Measurements from ENCODE around the gene DNAJB11.

DNAJB11 gene

DNA sequence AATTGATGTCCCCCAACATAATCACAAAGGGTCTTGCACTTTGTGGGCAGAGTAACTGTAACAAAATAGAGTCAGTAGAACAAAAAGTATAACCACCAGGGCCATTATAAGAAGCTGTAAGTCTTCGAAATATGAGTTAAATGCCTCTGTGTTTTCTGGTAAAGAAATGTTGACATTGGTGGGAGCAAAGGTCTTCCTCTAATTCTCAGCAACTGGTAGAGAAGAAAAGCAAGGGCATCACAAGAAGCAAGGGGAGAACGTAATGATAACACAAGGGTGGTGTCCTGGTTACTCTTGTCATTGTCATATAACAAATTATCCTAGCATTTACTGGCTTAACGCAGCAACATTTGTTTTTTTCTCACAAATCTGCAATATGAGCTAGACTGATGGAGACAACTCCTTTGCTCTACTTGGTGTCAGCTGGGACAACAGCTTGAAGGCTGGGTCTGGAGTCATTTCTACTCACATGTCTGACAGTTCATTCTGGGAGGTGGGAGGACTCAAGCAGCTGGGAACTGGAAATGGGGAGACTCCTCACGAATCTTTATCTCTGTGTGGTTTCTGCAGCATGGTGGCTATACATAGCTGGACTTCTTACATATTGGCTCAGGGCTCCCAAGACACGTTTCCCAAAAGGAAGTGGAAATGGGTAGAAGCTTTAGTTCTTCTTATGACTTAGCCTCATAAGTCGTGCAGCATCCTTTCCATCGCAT lies 20.2 kb downstream of the DNAJB11 start:
- DNase-seq (ENCODE audit: low read depth, low spot score), result no peak
- in situ Hi-C loops (cut with HindIII; ENCODE audit: low sequenced_read_pairs), result no loop called here
- H3K4me3 ChIP-seq (ENCODE audit: low read depth, low read length), result no peak overlapping the region
- TF ChIP-seq, protein P1, sequence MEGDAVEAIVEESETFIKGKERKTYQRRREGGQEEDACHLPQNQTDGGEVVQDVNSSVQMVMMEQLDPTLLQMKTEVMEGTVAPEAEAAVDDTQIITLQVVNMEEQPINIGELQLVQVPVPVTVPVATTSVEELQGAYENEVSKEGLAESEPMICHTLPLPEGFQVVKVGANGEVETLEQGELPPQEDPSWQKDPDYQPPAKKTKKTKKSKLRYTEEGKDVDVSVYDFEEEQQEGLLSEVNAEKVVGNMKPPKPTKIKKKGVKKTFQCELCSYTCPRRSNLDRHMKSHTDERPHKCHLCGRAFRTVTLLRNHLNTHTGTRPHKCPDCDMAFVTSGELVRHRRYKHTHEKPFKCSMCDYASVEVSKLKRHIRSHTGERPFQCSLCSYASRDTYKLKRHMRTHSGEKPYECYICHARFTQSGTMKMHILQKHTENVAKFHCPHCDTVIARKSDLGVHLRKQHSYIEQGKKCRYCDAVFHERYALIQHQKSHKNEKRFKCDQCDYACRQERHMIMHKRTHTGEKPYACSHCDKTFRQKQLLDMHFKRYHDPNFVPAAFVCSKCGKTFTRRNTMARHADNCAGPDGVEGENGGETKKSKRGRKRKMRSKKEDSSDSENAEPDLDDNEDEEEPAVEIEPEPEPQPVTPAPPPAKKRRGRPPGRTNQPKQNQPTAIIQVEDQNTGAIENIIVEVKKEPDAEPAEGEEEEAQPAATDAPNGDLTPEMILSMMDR (IDR thresholded peaks at IDR 0.05; ENCODE audit: low read depth, low read length), result no peak

DNA sequence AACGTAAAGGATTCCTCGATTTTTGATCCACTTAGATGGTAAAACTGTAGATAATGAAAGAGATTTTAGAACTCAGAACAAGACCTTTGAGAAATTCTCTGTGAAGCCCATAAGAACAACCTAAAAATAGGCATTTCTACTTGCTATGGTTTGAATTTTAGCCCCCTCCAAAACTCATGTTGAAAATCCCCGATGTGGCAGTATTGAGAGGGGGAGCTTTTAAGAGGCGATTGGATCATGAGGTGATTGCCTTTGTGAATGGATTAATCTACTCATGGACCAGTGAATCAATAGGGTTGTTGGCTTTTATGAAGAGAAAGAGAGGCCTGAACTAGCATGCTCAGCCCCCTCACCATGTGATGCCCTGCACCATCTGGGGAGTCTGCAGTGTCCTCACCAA lies 22.2 kb downstream of the DNAJB11 start:
- TF ChIP-seq, protein P1 (IDR thresholded peaks at IDR 0.05; ENCODE audit: low read depth, low read length), result no peak
- in situ Hi-C loops (cut with HindIII; ENCODE audit: low sequenced_read_pairs), result no loop called here
- no peak for DNase-seq (ENCODE audit: low read depth, low spot score)
- H3K4me3 ChIP-seq (ENCODE audit: low read depth, low read length), result no peak overlapping the region

DNA sequence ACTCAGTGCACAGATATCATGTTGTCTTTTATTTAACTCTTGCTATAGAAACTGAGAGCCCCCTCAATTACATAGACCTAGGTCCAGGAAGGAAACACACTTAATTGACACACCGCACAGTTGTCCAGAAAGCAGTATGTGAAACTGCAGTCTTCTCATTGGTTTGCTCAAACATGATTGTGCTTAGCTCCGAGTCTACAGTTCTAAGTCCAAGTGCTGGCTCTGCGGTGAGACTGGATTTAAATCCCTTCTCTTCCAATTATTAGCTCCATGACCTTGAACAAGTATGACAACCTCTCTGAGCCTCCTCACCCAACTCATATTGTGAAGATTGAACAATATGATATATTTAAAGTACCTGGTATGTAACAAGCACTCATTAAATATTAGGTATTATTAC lies 23.3 kb downstream of the DNAJB11 start:
- in situ Hi-C loops (cut with HindIII; ENCODE audit: low sequenced_read_pairs), result no loop called here
- TF ChIP-seq, protein P1 (IDR thresholded peaks at IDR 0.05; ENCODE audit: low read depth, low read length), result no peak
- no peak for DNase-seq (ENCODE audit: low read depth, low spot score)
- no peak overlapping the region for H3K4me3 ChIP-seq (ENCODE audit: low read depth, low read length)

DNA sequence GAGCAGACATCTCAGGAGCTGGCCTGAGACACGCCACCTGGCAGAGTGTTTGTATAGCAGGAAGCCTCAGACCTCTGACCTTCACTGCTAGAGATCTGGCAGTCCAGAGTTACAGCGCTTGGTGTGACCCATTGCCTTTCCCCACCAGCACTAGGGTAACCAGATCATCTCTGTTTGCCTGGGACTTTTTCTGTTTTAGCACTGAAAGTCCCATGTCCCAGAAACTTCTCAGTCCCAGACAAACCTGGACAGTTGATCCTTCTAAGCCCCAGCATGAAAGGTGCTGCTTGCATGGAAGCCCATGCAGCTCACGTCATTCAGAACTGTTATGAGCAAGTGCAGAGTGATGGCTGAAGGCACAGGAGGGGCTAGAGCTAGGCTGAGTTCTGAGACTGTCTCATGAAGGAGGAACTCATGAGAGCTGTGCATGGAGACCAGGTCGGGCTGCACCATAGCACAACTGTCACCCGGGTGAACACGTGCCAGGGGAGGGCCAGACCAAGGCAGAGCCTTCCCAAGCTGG lies 24.1 kb downstream of the DNAJB11 start:
- no peak for DNase-seq (ENCODE audit: low read depth, low spot score)
- H3K4me3 ChIP-seq (ENCODE audit: low read depth, low read length), result no peak overlapping the region
- TF ChIP-seq, protein P1 (IDR thresholded peaks at IDR 0.05; ENCODE audit: low read depth, low read length), result no peak
- in situ Hi-C loops (cut with HindIII; ENCODE audit: low sequenced_read_pairs), result no loop called here

DNA sequence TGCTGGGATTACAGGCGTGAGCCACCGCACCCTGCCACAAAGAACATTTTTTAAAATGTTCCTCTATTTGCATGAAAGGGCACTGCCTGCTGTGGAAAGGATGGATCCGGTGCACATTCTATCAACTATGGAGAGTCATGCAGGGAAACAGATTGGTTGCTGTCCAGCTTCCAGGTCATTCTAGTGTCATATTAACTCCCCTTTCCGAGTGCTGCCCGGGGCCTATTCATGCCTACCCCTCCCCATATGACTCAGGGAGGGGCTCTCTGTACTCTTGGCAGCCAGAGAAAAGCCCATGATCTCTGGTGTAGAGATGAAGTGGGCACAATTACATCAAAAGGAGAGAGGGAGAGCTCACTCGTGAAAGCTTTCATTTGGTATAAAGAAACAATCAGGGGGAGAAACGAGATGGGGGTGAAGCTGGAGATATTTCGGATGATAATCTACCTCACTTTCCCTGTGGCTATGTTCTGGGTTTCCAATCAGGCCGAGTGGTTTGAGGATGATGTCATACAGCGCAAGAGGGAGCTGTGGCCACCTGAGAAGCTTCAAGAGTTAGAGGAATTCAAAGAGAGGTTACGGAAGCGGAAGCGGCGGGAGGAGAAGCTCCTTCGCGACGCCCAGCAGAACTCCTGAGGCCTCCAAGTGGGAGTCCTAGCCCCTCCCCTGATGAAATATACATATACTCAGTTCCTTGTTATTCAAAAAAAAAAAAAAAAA lies 26.2 kb downstream of the DNAJB11 start:
- peak; percentile 5 for DNase-seq (ENCODE audit: low read depth, low spot score)
- H3K4me3 ChIP-seq (ENCODE audit: low read depth, low read length), result no peak overlapping the region
- TF ChIP-seq, protein P1 (IDR thresholded peaks at IDR 0.05; ENCODE audit: low read depth, low read length), result no peak
- in situ Hi-C loops (cut with HindIII; ENCODE audit: low sequenced_read_pairs), result no loop called here

DNA sequence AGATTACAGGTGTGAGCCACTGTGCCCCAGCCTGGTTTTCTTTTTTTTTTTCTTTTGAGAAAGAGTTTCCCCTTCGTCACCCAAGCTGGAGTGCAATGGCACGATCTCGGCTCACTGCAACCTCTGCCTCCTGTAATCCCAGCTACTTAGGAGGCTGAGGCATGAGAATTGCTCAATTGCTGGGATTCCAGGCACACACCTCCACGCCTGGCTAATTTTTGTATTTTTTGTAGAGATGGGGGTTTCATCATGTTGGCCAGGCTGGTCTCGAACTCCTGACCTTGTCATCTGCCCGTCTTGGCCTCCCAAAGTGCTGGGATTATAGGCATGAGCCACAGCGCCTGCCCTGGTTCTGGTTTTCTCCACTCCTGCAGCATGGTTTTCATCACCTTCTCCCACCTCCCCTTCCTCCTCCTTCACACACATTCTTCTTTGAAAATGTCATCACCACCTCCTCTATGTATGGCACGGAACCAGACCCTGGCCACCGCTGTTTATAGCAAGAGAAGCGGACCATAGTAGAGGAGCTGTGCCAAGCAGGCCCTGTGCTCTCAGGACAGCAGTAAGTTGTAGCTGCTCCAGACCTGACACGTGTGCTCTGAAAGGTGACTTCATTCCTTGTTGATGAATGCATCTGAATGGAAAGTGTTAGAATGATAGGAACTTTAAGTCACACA lies 27.7 kb downstream of the DNAJB11 start:
- peak; percentile 22 for DNase-seq (ENCODE audit: low read depth, low spot score)
- in situ Hi-C loops (cut with HindIII; ENCODE audit: low sequenced_read_pairs), result no loop called here
- H3K4me3 ChIP-seq (ENCODE audit: low read depth, low read length), result no peak overlapping the region
- TF ChIP-seq, protein P1 (IDR thresholded peaks at IDR 0.05; ENCODE audit: low read depth, low read length), result no peak

All from astrocyte of the spinal cord (primary cell).